Choroid plexus epithelial cell (primary cell): Measurements from ENCODE around the gene SH2D2A.

Source experiments
- DNase-seq: peaks from one replicate; pipeline ENCODE4 v3.0.0-alpha.2; 2010; ENCODE audit warnings: low read depth
- H3K4me3 ChIP-seq: 2 replicates; pipeline ENCODE4 v1.5.1; 2011; ENCODE audit warnings: low read depth, mild to moderate bottlenecking, control low read depth, low read length, moderate library complexity
- TF ChIP-seq, protein P1 (sequence below): conservative IDR thresholded peaks from 2 replicates; pipeline ENCODE4 v1.5.1; 2011; ENCODE audit warnings: low read depth, mild to moderate bottlenecking, control low read depth, inconsistent platforms, low read length, moderate library complexity

Gene SH2D2A

DNA sequence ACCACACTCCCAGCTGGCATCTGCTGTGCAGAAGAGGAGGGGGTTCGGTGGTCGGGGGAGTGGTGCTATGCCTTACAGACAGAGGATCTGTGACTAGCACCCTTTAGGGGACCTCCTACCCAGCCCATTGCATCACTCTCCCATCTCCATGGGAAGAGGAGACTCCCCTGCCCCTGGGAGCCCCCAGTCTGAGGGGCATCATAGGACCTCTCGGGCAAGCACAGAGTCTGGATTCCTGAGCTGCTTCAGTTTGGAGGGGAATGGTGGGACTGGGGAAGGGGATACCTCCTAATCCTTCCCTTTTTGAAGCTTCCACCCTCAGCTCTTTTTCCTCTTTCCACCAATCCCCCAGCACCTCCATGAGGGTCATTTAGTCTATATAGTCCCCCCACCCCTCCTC lies 40.9 kb upstream of the SH2D2A start:
- H3K4me3 ChIP-seq: no peak overlapping the region
- TF ChIP-seq, protein P1, sequence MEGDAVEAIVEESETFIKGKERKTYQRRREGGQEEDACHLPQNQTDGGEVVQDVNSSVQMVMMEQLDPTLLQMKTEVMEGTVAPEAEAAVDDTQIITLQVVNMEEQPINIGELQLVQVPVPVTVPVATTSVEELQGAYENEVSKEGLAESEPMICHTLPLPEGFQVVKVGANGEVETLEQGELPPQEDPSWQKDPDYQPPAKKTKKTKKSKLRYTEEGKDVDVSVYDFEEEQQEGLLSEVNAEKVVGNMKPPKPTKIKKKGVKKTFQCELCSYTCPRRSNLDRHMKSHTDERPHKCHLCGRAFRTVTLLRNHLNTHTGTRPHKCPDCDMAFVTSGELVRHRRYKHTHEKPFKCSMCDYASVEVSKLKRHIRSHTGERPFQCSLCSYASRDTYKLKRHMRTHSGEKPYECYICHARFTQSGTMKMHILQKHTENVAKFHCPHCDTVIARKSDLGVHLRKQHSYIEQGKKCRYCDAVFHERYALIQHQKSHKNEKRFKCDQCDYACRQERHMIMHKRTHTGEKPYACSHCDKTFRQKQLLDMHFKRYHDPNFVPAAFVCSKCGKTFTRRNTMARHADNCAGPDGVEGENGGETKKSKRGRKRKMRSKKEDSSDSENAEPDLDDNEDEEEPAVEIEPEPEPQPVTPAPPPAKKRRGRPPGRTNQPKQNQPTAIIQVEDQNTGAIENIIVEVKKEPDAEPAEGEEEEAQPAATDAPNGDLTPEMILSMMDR: no peak
- DNase-seq: no peak

DNA sequence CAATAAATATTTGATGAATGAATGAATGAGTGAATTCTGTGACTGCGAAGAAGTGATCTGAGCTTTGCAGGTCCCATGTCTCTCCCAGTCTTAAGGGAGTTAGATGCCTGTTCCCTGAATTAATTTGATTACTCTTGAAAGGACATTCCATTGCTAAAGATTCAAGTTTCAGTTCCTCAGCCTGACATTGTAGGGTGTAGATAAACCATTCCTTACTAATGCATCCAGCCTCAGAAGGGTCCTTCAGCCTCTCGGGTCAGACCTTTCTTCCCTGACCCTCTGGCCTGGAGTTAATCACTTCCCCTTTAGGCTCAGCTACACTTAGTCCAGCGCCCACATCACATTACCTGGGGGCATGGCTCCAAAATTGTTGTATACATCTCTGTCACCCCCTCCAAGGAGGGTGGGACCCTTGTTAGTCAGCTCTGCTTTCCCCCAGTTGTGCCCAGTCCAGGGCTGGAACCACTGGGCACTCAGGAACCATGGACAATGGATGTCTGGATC lies 39.7 kb upstream of the SH2D2A start:
- DNase-seq: no peak

DNA sequence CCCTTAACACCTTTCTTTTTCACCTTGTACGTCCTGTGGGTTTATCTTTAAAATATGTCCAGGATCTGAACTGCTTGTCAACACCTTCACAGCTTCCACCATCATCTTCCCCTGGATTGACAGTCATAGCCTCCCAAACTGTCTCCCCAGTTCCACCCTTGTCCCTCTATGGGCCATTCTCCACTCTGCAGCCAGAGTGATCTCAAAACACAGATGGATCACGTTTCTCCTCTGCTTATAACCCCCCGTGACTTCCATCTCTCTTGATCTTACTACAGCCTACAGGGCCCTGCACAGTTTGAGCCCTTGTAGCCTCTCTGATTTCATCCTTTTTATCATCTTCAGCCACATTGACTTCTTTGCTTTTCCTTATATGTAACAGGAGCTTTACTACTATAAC lies 38.0 kb upstream of the SH2D2A start:
- TF ChIP-seq, protein P1: peak; percentile 19
- DNase-seq: no peak
- no peak overlapping the region for H3K4me3 ChIP-seq

More for the DNA sequence above, 39.7 kb upstream of the SH2D2A start:
- H3K4me3 ChIP-seq: no peak overlapping the region
- TF ChIP-seq, protein P1: no peak

DNA sequence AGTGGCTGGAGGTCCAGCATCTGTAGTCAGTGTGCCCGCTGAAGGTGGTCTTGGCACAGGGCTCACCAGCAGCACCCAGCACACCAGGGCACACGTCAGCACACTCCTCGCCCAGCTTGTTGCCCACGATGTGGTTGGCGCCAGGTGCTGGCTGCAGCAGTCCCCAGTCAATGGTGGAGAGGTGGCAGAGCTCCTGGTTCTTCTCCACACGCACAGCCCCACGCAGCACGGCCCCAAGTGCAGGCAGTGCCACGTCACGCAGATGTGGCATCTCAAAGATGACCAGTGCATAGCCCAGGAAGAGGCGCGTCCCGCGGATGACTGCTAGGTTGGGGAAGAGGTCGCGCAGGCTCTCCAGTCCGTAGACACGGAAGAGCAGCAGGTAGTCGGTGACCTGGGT lies 37.1 kb upstream of the SH2D2A start:
- no peak overlapping the region for H3K4me3 ChIP-seq
- DNase-seq: no peak
- TF ChIP-seq, protein P1: no peak

DNA sequence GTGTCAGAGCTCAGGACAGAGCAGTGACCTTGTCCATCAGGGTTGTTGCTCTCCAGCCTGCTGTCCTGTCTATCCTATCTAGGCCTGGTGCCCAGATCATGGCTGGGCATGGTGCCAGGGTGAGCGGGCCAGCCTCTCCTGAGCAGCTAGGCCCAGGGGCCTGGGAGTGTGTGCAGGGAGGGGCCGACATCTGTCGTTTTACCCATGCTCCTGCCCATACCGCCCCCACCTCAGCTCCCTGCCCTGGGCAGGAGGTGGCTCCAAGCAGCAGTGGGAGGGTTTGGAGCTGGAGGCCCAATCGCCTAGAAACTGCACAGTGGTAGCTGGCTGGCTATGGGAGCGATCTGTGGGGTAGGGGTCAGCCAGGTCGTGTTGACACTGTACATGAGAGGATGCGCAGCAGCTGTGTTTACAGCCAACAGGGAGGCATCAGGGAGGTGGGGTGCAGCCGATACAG lies 35.8 kb upstream of the SH2D2A start:
- peak; percentile 80 for DNase-seq
- TF ChIP-seq, protein P1: no peak
- no peak overlapping the region for H3K4me3 ChIP-seq

DNA sequence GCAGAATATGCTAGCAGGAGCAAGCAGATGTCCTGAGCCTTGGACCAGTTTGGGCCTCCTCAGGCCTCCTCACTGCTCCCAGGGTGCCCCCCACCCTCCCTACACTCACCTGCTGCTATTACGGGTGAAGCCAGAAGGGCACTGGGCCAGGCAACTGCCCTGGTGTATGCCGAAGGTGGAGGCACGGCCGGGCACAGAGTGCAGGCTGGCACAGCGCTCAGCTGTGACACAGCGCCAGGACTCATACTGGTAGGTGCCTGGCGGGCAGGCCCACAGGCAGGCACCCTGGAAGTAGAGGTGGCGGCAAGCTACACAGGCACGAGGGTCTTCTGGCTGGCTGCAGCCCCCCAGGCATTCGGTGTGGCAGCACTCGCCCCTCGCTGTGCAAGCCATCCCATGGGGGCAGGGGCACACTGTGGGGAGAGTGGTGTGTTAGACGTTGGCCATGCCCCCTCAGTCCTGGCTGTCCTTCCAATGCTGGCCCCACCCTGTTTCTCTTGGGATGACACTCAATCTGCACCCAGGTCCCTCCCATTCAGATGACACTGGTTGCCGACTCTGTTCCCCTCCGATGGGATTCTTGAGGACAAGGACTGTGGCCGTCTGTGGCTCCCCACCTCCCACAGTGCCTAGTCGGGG lies 35.2 kb upstream of the SH2D2A start:
- TF ChIP-seq, protein P1: no peak
- H3K4me3 ChIP-seq: no peak overlapping the region
- no peak for DNase-seq

DNA sequence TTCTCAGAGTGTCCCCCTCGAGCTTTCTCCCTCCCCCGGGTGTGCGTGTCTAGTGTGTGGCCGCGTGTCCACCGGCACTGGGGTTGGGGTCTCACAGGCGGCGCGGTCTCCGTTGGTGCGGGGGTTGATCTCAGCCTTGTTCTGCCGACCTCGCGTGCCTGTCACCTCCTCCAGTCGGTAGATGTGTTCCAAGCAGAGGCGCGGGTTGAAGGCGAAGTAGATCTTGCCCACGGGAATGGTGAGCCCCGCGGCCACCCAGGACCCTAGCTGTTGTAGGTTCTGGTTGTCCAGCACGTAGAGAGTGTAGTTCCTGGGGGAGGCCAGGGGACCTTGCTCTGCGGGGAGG lies 32.5 kb upstream of the SH2D2A start:
- DNase-seq: no peak
- TF ChIP-seq, protein P1: no peak
- H3K4me3 ChIP-seq: no peak overlapping the region
